ENCODE results near the gene SLC30A1.

The SLC30A1 gene

GRCh38 chr1:211603713-211604112 lies 24.8 kb upstream of the SLC30A1 start:
- no peaks in the 10 kb centered on the region for H3K27me3 ChIP-seq
- H3K36me3 ChIP-seq: no peaks in the 10 kb centered on the region
- no peaks in the 10 kb centered on the region for H3K9me3 ChIP-seq
- no peak overlapping the region for H3K4me3 ChIP-seq
- intact Hi-C loops (cut with DNase I; ENCODE audit: low total_unique reads): no loop called here
- no peak overlapping the region for H3K27ac ChIP-seq
- DNase-seq: no peak
- no peaks in the 10 kb centered on the region for H3K4me1 ChIP-seq
- TF ChIP-seq, protein P1, sequence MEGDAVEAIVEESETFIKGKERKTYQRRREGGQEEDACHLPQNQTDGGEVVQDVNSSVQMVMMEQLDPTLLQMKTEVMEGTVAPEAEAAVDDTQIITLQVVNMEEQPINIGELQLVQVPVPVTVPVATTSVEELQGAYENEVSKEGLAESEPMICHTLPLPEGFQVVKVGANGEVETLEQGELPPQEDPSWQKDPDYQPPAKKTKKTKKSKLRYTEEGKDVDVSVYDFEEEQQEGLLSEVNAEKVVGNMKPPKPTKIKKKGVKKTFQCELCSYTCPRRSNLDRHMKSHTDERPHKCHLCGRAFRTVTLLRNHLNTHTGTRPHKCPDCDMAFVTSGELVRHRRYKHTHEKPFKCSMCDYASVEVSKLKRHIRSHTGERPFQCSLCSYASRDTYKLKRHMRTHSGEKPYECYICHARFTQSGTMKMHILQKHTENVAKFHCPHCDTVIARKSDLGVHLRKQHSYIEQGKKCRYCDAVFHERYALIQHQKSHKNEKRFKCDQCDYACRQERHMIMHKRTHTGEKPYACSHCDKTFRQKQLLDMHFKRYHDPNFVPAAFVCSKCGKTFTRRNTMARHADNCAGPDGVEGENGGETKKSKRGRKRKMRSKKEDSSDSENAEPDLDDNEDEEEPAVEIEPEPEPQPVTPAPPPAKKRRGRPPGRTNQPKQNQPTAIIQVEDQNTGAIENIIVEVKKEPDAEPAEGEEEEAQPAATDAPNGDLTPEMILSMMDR (IDR thresholded peaks at IDR 0.05): no peak

GRCh38 chr1:211603191-211603701 lies 24.3 kb upstream of the SLC30A1 start:
- DNase-seq: no peak
- no peaks in the 10 kb centered on the region for H3K9me3 ChIP-seq
- no peak overlapping the region for H3K4me3 ChIP-seq
- TF ChIP-seq, protein P1 (IDR thresholded peaks at IDR 0.05): no peak
- no peaks in the 10 kb centered on the region for H3K36me3 ChIP-seq
- no peaks in the 10 kb centered on the region for H3K4me1 ChIP-seq
- intact Hi-C loops (cut with DNase I; ENCODE audit: low total_unique reads): no loop called here
- H3K27ac ChIP-seq: no peak overlapping the region
- no peaks in the 10 kb centered on the region for H3K27me3 ChIP-seq

GRCh38 chr1:211601982-211602670 lies 23.2 kb upstream of the SLC30A1 start:
- H3K9me3 ChIP-seq: no peaks in the 10 kb centered on the region
- no peak for DNase-seq
- TF ChIP-seq, protein P1 (IDR thresholded peaks at IDR 0.05): no peak
- no peak overlapping the region for H3K4me3 ChIP-seq
- no peaks in the 10 kb centered on the region for H3K36me3 ChIP-seq
- no peaks in the 10 kb centered on the region for H3K27me3 ChIP-seq
- H3K4me1 ChIP-seq: no peaks in the 10 kb centered on the region
- no peak overlapping the region for H3K27ac ChIP-seq
- intact Hi-C loops (cut with DNase I; ENCODE audit: low total_unique reads): no loop called here

DNA sequence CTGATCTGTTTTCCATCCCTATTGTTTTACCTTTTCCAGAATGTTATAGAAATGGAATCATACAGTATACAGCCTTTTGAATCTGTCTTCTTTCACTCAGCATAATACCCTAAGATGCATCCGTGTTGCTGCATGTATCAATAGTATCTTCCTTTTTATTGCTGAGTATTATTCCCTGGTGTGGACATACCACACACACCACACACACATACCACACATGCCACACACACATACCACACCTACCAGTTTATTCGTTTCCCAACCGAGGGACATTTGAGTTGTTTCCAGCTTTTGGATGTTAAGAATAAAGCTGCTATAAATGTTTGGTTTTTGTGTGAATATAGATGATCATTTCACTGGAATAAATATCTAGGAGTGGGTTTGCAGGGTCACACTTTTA lies 22.2 kb upstream of the SLC30A1 start:
- no peak for DNase-seq
- Histone ChIP-seq H3K4me1 (no peaks in the 10 kb centered on the region), H3K36me3 (no peaks in the 10 kb centered on the region), H3K27me3 (no peaks in the 10 kb centered on the region), H3K27ac (no peak overlapping the region), H3K4me3 (no peak overlapping the region), H3K9me3 (no peaks in the 10 kb centered on the region)
- TF ChIP-seq, protein P1 (IDR thresholded peaks at IDR 0.05): no peak
- intact Hi-C loops (cut with DNase I; ENCODE audit: low total_unique reads): no loop called here

- Histone ChIP-seq H3K36me3 (no peaks in the 10 kb centered on the region), H3K4me3 (no peak overlapping the region), H3K27me3 (no peaks in the 10 kb centered on the region), H3K27ac (no peak overlapping the region), H3K4me1 (no peaks in the 10 kb centered on the region), H3K9me3 (no peaks in the 10 kb centered on the region)
- intact Hi-C loops (cut with DNase I; ENCODE audit: low total_unique reads): no loop called here
- TF ChIP-seq, protein P1 (IDR thresholded peaks at IDR 0.05): no peak
- no peak for DNase-seq
Observed at GRCh38 chr1:211599250-211599649, 20.3 kb upstream of the SLC30A1 start.
